Measurements from ENCODE around the gene DSG1. TPM values are rescaled to one million over a fixed set of nuclear protein-coding genes. Genes with fewer than 3 reads are reported as not detected.

Gene DSG1
- total RNA-seq, 3 donors from 2014 or later (not counting 1 experiment from before 2014, with no cell fraction given), result not detected

DNA sequence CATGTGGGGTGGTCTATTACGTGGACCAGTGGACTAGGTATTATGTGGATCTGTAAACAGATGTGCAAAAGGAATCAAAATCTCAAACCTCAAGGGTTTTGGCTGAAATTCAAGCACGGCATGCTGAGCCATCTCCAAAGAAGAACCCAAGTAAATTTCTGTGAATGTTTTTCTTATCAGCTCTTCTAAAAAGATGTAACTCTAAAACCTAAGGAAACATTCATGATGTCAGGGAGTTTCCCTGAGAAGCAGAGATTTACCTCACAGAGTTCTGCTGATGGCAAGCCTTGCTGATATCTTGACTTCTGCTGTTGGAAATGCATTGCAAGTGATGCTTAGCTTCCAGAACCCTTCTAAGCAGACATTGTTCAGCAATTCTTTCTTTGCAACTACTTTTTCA is 80.2 kb downstream of the DSG1 start:
- Histone ChIP-seq H3K4me3 (ENCODE audit: low read length) (no peak overlapping the region), H3K4me1 (ENCODE audit: control insufficient read depth, insufficient read depth, low read length) (no peaks in the 10 kb centered on the region), H3K27ac (ENCODE audit: low read length) (no peak overlapping the region), H3K36me3 (ENCODE audit: control insufficient read depth, insufficient read depth, low read length) (no peaks in the 10 kb centered on the region), H3K9me3 (ENCODE audit: control insufficient read depth, insufficient read depth, low read length) (no peaks in the 10 kb centered on the region), H3K27me3 (ENCODE audit: control insufficient read depth, insufficient read depth, low read length) (no peaks in the 10 kb centered on the region)
- no peak overlapping the region for H3K27ac Mint-ChIP-seq
- no peaks in the 10 kb centered on the region for H3K36me3 Mint-ChIP-seq
- H3K9me3 Mint-ChIP-seq, result no peaks in the 10 kb centered on the region
- DNase-seq (no peak), ATAC-seq (no peak)
- H3K4me1 Mint-ChIP-seq, result no peaks in the 10 kb centered on the region
- TF ChIP-seq, protein P1, sequence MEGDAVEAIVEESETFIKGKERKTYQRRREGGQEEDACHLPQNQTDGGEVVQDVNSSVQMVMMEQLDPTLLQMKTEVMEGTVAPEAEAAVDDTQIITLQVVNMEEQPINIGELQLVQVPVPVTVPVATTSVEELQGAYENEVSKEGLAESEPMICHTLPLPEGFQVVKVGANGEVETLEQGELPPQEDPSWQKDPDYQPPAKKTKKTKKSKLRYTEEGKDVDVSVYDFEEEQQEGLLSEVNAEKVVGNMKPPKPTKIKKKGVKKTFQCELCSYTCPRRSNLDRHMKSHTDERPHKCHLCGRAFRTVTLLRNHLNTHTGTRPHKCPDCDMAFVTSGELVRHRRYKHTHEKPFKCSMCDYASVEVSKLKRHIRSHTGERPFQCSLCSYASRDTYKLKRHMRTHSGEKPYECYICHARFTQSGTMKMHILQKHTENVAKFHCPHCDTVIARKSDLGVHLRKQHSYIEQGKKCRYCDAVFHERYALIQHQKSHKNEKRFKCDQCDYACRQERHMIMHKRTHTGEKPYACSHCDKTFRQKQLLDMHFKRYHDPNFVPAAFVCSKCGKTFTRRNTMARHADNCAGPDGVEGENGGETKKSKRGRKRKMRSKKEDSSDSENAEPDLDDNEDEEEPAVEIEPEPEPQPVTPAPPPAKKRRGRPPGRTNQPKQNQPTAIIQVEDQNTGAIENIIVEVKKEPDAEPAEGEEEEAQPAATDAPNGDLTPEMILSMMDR (IDR thresholded peaks at IDR 0.05), result no peak
- intact Hi-C loops (cut with micrococcal nuclease), result no loop called here
- 56% methylated on average over 2 of the region's 2 CpGs for WGBS (ENCODE audit: insufficient coverage)
- H3K4me3 Mint-ChIP-seq, result no peak overlapping the region
- no peaks in the 10 kb centered on the region for H3K27me3 Mint-ChIP-seq (ENCODE audit: low read depth in 2 of 2)

DNA sequence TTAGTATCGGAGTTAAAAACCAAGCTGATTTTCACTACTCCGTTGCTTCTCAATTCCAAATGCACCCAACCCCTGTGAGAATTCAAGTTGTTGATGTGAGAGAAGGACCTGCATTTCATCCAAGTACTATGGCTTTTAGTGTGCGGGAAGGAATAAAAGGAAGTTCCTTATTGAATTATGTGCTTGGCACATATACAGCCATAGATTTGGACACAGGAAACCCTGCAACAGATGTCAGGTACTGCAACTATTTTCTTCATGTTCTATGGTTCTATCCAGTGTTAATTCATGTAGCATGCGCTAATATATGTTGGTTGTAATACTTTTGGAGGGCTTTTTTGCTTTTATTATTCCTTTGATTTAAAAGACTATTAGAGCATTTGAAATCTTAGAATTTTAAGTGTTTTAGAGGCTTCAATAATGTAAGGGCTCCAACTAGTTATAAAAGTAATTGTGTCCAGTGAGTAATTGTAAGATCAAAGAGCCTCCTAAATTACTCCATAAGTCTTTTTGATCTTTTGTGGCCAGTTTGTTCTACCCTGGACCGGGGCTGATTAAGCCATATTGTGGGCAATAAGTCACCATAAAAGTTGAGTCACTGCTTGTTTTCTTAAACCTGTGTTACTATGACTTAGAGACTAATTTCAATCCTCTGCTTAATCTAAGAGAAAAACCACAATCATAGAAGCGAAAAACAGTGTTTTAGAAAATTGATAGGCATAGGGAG is 81.5 kb downstream of the DSG1 start:
- intact Hi-C loops (cut with micrococcal nuclease), result no loop called here

DNA sequence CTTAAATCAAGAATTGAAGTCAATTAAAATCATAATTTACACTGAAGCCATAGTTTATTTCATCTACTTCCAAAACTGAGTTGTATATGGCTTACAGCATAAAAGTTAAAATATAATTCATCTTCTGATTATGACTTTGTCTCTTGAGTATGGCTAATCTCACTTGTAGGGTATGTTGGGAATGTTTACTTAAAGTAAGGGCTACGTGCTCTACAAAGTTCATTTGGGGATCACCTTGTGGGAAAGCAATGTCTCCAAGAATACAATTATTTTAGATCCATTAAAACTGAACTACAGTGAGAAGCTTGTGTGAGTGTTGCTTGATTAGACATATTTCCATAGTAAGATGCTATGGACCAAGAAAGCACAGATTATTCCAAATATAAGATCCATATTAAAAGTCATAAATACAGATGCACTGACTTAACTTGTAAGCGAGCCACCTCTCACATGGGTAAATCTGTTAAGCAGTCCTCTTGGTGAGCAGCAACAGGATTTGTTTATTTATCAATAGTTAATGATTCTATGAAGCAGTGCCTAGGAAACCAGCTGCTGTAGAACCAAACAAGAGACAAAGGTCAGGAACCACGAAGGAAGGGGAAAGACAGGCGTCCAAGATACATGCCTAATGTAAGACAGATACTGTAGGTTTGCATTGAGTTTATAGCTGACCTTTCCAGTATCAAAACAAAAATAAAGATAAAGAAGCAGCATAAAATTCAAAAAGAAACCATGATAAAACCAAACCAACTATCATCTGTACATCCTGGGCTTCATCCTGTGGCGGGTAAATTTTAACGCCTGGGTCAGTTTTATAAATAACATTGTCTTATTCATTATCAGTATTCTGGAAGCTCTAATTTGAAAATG is 83.4 kb downstream of the DSG1 start:
- no peaks in the 10 kb centered on the region for H3K4me1 Mint-ChIP-seq
- H3K36me3 Mint-ChIP-seq, result no peaks in the 10 kb centered on the region
- Histone ChIP-seq H3K27me3 (ENCODE audit: control insufficient read depth, insufficient read depth, low read length) (no peaks in the 10 kb centered on the region), H3K27ac (ENCODE audit: low read length) (no peak overlapping the region), H3K4me1 (ENCODE audit: control insufficient read depth, insufficient read depth, low read length) (no peaks in the 10 kb centered on the region), H3K9me3 (ENCODE audit: control insufficient read depth, insufficient read depth, low read length) (no peaks in the 10 kb centered on the region), H3K4me3 (ENCODE audit: low read length) (no peak overlapping the region), H3K36me3 (ENCODE audit: control insufficient read depth, insufficient read depth, low read length) (no peaks in the 10 kb centered on the region)
- intact Hi-C loops (cut with micrococcal nuclease), result no loop called here
- WGBS (ENCODE audit: insufficient coverage), result 89% methylated on average over 4 of the region's 6 CpGs
- DNase-seq (no peak), ATAC-seq (no peak)
- H3K4me3 Mint-ChIP-seq, result no peak overlapping the region
- H3K27ac Mint-ChIP-seq, result no peak overlapping the region
- H3K27me3 Mint-ChIP-seq (ENCODE audit: low read depth in 2 of 2), result no peaks in the 10 kb centered on the region
- H3K9me3 Mint-ChIP-seq, result no peaks in the 10 kb centered on the region
- TF ChIP-seq, protein P1 (IDR thresholded peaks at IDR 0.05), result no peak

More for the DNA sequence above, 81.5 kb downstream of the DSG1 start:
- 30% methylated on average over 3 of the region's 6 CpGs for WGBS (ENCODE audit: insufficient coverage)
- Histone ChIP-seq H3K9me3 (ENCODE audit: control insufficient read depth, insufficient read depth, low read length) (no peaks in the 10 kb centered on the region), H3K4me1 (ENCODE audit: control insufficient read depth, insufficient read depth, low read length) (no peaks in the 10 kb centered on the region), H3K36me3 (ENCODE audit: control insufficient read depth, insufficient read depth, low read length) (no peaks in the 10 kb centered on the region), H3K27ac (ENCODE audit: low read length) (no peak overlapping the region), H3K27me3 (ENCODE audit: control insufficient read depth, insufficient read depth, low read length) (no peaks in the 10 kb centered on the region), H3K4me3 (ENCODE audit: low read length) (no peak overlapping the region)
- DNase-seq (no peak), ATAC-seq (no peak)
- Mint-ChIP-seq H3K4me1 (no peaks in the 10 kb centered on the region), H3K27me3 (ENCODE audit: low read depth in 2 of 2) (no peaks in the 10 kb centered on the region), H3K36me3 (no peaks in the 10 kb centered on the region), H3K4me3 (no peak overlapping the region), H3K9me3 (no peaks in the 10 kb centered on the region), H3K27ac (no peak overlapping the region)
- TF ChIP-seq, protein P1 (IDR thresholded peaks at IDR 0.05), result no peak
